ENCODE data around the gene TXNDC8. TPM values are rescaled to one million over a fixed set of nuclear protein-coding genes. Genes with fewer than 3 reads are reported as not detected.
"Not testable (repeated sequence)": the region's sequence is repeated elsewhere in the genome, so short reads cannot be mapped to it uniquely, and the experiment has no call there.

TXNDC8 gene
- polyA plus RNA-seq, 1 donor, result not detected

DNA sequence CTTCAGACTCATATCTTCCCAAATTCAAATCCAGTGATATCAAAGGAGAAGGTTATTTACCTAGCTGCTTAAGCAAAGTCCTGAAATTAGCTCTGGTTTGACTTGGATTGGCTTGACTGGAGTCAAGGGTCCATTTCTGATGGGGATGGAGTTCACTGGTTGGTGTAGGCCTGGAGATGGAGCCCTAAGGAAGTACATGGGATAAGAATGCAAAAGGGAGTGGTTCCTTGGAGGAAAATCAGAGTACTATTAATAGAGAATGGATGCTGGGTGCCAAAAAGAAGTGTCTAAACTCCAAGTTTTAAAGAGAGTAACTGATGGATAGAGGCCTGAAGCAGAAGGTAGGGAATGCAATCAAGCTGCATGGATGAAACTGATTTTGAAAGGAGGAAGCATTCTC is 13.8 kb downstream of the TXNDC8 start:
- DNase-seq, result no peak

DNA sequence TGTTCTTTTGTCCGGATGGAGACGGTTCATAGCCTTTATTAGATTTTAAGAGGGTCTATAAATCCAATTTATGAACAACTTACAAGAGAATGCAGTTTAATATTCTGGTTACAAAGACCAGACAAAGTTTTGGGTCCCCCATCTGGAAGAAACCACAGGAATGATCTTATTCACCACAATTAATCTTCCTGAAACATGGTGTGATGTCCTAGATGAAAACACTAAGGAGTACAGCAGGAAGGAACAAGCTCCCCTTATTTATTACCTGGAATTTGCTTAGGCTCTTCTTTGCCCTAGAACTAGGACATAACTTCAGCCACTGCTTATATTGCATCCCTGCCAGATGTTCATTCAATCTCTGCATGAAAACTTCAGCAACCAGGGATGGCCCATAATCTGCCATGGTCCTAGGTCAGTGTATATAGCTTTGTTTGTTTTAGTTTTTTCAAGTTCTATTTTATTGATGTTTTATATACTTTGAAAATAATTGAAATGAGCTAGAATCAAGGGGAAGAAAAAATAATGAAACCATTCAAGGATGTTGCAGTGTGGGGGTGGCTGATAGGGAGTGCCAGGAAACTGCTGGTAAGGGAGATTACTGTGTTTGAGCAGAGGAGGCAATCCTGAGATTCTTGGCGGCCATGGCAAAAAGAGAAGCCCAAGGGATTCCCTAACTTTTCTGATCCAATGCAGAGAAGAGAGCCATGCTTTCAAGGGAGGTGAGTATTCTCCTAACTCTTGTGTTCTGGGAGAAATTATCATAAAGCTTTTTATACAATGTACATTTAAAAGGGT is 16.8 kb downstream of the TXNDC8 start:
- DNase-seq, result no peak

- DNase-seq, result no peak
These were observed 17.7 kb downstream of the TXNDC8 start for GRCh38 chr9:110319781-110320492.

- no peak for DNase-seq
These were observed 19.8 kb downstream of the TXNDC8 start for GRCh38 chr9:110317911-110318310.

- no peak for DNase-seq
These were observed 21.2 kb downstream of the TXNDC8 start for GRCh38 chr9:110316261-110317075.

- DNase-seq, result not testable (repeated sequence)
These were observed 25.7 kb downstream of the TXNDC8 start for GRCh38 chr9:110311978-110312377.

DNA sequence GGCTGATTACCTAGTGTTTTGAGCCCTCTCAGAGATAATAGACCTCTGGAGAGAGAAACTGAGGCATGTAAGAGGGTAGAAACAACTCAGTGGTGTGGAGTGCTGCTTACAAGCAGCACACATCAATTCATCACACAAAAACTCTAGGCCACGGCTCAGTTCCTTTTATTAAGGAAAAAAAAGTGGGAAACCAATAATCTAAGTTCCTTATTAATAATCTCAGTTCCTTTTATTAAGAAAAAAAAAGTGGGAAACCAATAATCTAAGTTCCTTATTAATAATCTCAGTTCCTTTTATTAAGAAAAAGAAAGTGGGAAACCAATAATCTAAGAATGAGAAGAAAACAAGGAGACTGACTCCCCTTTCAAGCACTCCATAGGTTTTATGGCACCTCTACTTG is 28.0 kb downstream of the TXNDC8 start:
- DNase-seq, result no peak

DNA sequence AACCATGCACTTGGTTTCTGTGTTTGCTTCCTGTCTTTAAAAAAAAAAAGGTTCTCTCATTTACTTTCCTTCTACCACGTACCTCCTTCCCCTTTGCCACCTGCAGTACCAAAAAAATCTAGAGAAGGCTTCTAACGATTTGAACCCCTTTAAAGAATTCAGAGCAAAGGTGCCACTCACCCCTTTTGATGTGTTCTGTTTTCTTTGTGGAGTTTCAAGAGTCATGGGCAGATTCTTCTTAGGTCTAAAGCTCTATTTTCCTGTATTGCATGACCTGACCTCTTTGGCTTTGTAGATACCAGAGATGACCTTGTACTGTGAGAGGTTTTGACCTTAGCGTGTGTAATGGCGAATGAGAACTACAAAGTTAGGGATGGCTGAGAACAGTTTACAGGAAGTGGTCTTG is 29.0 kb downstream of the TXNDC8 start:
- no peak for DNase-seq

- no peak for DNase-seq
These were observed 30.5 kb downstream of the TXNDC8 start for GRCh38 chr9:110307191-110307590.

DNA sequence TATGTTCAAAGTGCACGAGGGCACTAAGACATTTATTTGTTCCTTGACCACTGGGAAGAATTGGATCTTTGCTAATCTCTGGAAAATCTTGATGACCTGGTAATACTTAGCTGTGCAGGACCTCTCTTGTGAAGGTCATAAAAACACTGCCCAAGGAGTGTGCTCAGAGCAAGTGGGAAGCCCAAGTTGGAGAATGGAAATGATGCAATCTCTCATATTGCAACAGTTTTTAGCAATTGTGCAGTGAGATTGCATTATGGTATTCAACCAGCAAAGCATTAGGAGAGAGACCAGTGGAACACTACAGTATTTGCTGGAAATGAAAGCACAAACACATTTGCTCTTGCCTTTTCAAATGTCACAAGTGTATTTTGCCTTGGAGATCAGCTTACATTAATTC is 34.5 kb downstream of the TXNDC8 start:
- DNase-seq, result no peak

- no peak for DNase-seq
These were observed 39.5 kb downstream of the TXNDC8 start for GRCh38 chr9:110298043-110298605.

- DNase-seq, result no peak
These were observed 44.4 kb downstream of the TXNDC8 start for GRCh38 chr9:110293248-110293647.

DNA sequence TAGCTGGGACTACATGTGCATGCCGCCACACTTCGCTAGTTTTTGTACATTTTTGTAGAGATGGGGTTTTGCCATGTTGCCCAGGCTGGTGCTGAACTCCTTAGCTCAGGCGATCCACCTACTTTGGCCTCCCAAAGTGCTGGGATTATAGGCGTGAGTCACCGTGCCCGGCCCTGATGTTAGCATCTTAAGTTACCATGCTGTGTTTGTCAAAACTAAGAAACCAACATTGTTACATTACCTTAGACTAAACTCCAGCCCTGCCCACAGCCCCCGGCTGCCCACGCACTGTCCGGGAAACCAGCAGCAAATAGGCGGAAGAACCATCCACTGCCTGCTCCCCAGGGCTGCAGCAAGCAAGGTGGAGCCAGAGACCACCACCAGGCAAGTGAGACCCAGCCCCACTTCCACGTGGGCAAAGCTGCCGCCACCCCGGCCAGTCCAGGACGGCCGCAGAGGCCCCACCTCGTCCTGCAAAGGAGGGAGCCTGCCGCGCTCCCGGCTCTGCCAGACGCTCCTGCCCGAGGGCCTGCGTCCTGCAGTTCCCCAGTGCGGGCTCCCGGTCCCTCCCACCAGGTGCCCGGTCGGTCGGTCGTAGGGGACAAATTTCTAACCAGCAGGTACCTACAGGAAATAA is 45.6 kb downstream of the TXNDC8 start:
- DNase-seq, result no peak

GRCh38 chr9:110290001-110290400 is 47.7 kb downstream of the TXNDC8 start:
- no peak for DNase-seq

DNA sequence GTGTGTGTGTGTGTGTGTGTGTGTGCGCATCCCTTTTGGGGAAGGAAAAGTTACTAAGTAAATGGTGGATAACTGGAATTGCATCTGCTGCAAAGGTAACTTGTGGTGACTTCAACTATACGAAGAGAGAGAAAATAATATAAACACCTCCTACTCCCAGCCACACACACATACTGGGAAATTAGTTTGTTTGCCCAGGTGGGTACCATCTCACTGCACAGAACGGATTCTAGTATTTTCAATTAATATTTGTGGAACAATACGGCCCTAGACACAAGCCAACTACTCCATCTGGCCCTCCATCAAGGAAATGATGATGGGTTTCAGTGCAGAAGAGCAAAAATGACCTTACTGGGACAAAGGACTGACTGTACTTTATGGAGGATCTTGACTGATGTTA is 49.2 kb downstream of the TXNDC8 start:
- DNase-seq, result no peak

GRCh38 chr9:110287289-110287680 is 50.4 kb downstream of the TXNDC8 start:
- no peak for DNase-seq

DNA sequence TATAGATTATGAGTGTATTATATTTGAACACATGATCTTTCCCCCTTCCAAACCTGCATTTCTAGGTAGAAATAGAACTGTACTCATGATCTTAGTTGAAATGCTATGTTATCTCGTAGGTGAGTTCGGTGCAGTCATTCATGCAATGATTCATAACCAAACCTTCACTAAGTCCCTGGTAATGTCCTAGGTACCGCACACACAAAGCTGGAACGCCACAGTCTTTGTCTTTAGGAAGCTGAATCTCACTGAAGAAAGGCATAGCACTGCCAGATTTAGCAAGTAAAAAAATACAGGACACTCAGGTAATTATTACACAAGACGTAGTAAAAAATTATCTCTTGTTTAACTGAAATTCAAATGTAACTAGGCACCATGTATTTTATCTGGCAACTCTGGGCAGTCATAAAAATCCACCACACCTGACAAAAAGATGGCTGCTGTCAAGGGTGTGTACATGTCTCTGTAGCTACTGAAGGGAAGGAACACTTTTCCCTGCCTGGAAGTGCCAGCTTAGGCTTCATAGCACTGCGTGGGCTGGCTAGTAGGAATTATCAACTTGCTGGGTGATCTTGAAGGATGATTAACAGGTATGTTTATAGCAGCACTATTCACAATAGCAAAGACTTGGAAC is 53.3 kb downstream of the TXNDC8 start:
- no peak for DNase-seq

DNA sequence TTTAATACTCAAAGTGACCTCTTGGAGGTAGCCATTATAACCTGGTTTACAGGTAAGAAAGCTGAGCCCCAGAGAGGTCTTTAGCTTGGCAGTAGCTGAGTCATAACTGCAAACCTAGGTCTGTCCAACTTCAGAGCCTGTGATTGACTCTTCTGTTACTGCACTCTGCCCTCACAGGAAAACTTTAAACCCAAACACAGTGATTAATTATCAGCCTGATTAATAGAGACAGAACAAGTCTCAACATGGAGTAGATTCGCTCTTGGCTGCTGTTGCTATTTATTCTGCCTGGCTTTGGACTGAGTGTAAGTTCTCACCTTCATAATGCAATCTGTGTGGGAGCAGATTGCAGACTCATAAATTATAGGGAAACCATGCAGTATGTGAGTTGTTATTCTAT is 53.9 kb downstream of the TXNDC8 start:
- DNase-seq, result no peak

GRCh38 chr9:110282739-110283081 is 55.0 kb downstream of the TXNDC8 start:
- DNase-seq, result no peak

DNA sequence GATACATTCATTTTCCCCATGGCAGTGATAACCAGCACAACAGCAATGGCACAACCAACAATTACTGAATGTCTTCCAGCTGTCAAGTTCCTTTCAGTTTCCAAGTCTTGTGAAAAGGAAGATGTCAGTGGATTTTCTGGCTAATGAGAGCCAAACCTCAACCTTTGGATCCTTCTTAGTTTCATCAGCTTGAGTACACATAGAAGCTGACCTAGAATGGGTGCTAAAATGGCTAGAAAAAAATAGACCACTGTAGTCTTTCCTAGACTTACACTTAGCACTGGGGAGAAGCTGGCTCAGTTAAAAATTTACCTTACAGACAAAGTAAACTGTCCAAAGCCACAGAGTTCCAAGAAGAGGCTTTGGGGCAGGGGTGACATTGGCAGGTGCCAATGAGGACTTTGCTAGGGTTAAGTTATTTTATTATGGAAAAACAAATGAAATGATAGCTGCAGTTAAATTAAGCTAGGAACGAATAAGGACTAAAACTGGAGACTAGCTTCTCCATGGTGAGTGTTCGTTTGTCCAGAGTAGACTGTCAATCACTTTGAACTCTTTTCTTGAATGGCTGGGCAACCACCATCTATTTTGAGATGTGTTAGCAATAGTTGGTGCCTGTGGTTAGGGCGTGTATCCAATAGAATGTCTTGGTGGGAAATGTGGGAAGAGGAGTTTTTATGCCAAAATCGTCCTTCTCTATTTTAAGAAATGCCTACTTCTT is 55.5 kb downstream of the TXNDC8 start:
- no peak for DNase-seq

DNA sequence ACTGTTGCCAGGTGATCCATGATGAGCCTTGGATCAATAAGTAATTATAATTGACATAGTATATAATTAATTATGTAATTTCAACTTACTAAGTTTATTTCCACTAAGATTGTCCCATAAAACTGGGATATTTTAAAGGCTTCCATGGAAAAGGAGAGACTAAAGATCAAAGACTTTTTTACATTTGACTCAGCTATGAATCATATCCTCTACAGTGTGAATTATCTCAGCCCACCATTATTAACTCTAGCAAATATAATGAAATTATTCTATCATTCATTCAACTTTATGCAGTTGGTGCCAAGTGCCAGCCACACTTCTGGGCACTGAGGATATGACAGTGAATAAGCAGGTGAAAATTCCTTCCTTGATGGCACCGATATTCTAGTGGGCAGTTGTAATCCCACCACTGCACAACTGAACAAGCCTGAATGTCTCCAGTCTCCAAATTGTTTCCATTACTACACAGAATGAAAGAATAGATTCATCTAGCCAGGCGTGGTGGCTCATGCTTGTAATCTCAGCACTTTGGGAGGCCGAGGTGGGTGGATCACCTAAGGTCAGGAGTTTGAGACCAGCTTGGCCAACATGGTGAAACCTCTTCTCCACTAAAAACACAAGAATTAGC is 59.5 kb downstream of the TXNDC8 start:
- DNase-seq, result no peak

Measured in hindlimb muscle (tissue), 1 donor.